ENCODE results near the gene C11orf86.

The C11orf86 gene

GRCh38 chr11:66971488-66971887, 3.6 kb upstream of the C11orf86 start:
- H3K9ac ChIP-seq (ENCODE audit: insufficient read length) = no peak overlapping the region
- H3K27ac ChIP-seq = no peak overlapping the region
- H3K9me3 ChIP-seq (ENCODE audit: low read depth, low read length) = no peaks in the 10 kb centered on the region
- no peak for DNase-seq (ENCODE audit: low read depth, low spot score)
- TF ChIP-seq FOXP2 (optimal IDR thresholded peaks at IDR 0.05; ENCODE audit: control extremely low read depth, extremely low read length, insufficient read depth) = no peak
- no peak for TF ChIP-seq POLR2AphosphoS5 (IDR thresholded peaks at IDR 0.05; ENCODE audit: borderline replicate concordance, low read depth, low read length)
- no peak for TF ChIP-seq EZH2 (IDR thresholded peaks at IDR 0.05)
- no peaks in the 10 kb centered on the region for H3K36me3 ChIP-seq (ENCODE audit: insufficient read depth, low read length)
- no peak overlapping the region for H3K4me3 ChIP-seq

DNA sequence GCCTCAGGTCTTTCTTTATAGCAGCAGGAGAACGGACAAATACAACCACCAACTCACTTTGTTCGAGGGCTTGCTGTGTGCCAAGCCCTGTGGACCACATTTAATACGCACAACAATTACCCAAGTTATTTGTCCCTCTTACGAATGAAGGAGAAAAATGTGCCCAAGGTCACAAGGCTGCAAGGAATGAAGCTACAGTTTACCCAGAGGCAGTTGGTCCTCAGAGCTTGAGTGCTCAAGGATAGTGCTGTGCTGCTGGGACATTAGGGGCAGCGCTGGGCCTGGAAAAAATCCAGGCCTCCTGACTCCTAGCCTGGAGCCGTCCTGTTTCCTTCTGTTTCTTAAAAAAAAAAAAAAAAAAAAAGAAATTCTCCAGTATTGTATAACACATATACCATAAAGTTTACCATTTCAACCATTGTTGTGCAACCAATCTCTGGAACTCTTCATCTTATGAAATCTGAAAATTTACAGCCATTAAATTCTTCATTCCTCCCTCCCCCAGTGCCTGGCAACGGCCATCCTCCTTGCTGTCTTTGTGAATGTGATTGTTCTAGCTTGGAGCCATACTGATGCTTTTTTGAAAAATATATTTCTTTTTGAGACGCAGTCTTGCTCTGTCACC, 1.0 kb upstream of the C11orf86 start:
- H3K27ac ChIP-seq = peak overlapping the region; percentile 70
- H3K9me3 ChIP-seq (ENCODE audit: low read depth, low read length) = no peaks in the 10 kb centered on the region
- no peak for DNase-seq (ENCODE audit: low read depth, low spot score)
- no peak for TF ChIP-seq EZH2 (IDR thresholded peaks at IDR 0.05)
- no peak for TF ChIP-seq POLR2AphosphoS5 (IDR thresholded peaks at IDR 0.05; ENCODE audit: borderline replicate concordance, low read depth, low read length)
- no peak for TF ChIP-seq FOXP2 (optimal IDR thresholded peaks at IDR 0.05; ENCODE audit: control extremely low read depth, extremely low read length, insufficient read depth)
- H3K4me3 ChIP-seq = no peak overlapping the region
- H3K36me3 ChIP-seq (ENCODE audit: insufficient read depth, low read length) = no peaks in the 10 kb centered on the region
- peak overlapping the region; percentile 15 for H3K9ac ChIP-seq (ENCODE audit: insufficient read length)

DNA sequence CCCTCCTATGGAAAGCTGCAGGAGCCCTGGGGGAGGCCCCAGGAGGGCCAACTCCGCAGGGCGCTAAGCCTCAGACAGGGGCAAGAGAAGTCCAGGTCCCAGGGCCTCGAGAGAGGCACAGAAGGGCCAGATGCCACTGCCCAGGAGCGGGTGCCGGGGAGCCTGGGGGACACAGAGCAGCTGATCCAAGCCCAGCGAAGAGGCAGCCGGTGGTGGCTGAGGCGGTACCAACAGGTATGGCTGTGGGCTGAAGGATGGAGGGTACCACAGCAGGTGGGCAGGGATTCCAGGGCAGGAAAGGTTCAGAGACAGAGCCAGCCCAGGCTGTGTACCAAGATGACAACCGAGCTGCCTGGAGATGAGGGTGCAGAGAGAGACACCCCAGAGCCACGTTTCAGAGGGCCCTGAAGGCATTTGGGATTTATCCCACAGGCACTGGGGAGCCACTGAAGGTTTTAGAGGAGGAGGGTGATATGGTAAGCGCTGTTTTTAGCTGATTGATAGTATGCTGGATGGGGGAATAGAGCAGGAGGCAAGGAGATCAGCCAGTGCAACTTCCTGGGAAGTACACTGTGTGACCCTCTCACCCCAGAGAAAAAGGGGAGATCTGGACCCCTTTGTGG, 412 bp downstream of the C11orf86 start:
- DNase-seq (ENCODE audit: low read depth, low spot score) = no peak
- no peak overlapping the region for H3K9ac ChIP-seq (ENCODE audit: insufficient read length)
- TF ChIP-seq POLR2AphosphoS5 (IDR thresholded peaks at IDR 0.05; ENCODE audit: borderline replicate concordance, low read depth, low read length) (no peak), FOXP2 (optimal IDR thresholded peaks at IDR 0.05; ENCODE audit: control extremely low read depth, extremely low read length, insufficient read depth) (no peak), EZH2 (IDR thresholded peaks at IDR 0.05) (no peak)
- no peaks in the 10 kb centered on the region for H3K9me3 ChIP-seq (ENCODE audit: low read depth, low read length)
- no peak overlapping the region for H3K27ac ChIP-seq
- no peaks in the 10 kb centered on the region for H3K36me3 ChIP-seq (ENCODE audit: insufficient read depth, low read length)
- no peak overlapping the region for H3K4me3 ChIP-seq

- TF ChIP-seq EZH2 (IDR thresholded peaks at IDR 0.05) (no peak), FOXP2 (optimal IDR thresholded peaks at IDR 0.05; ENCODE audit: control extremely low read depth, extremely low read length, insufficient read depth) (no peak), POLR2AphosphoS5 (IDR thresholded peaks at IDR 0.05; ENCODE audit: borderline replicate concordance, low read depth, low read length) (no peak)
- Histone ChIP-seq H3K9me3 (ENCODE audit: low read depth, low read length) (no peaks in the 10 kb centered on the region), H3K4me3 (no peak overlapping the region), H3K9ac (ENCODE audit: insufficient read length) (no peak overlapping the region), H3K27ac (no peak overlapping the region), H3K36me3 (ENCODE audit: insufficient read depth, low read length) (no peaks in the 10 kb centered on the region)
- no peak for DNase-seq (ENCODE audit: low read depth, low spot score)
Measured at GRCh38 chr11:66976028-66976467, 944 bp downstream of the C11orf86 start.

DNA sequence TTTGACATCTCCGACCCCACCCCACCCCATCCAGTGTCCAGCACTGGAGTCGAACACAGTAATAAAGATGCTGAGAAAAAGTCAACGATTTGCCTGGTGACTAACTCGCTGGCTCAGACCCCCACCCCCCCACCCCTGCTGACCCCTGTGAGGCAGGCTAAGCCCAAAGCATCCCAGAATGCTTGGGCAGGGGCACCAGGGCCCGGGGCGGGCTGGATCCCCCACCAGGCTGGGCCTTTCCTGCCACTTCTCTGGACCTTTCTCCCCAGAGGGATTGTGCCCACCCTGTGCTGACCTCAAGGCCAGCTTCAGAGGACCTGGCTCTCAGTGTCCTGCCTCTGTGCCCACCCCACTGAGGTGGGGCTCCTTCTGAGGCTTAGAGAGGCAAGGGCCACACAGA, 1.8 kb downstream of the C11orf86 start:
- DNase-seq (ENCODE audit: low read depth, low spot score) = no peak
- Histone ChIP-seq H3K9ac (ENCODE audit: insufficient read length) (no peak overlapping the region), H3K4me3 (no peak overlapping the region), H3K36me3 (ENCODE audit: insufficient read depth, low read length) (no peaks in the 10 kb centered on the region), H3K9me3 (ENCODE audit: low read depth, low read length) (no peaks in the 10 kb centered on the region), H3K27ac (no peak overlapping the region)
- no peak for TF ChIP-seq EZH2 (IDR thresholded peaks at IDR 0.05)
- no peak for TF ChIP-seq FOXP2 (optimal IDR thresholded peaks at IDR 0.05; ENCODE audit: control extremely low read depth, extremely low read length, insufficient read depth)
- no peak for TF ChIP-seq POLR2AphosphoS5 (IDR thresholded peaks at IDR 0.05; ENCODE audit: borderline replicate concordance, low read depth, low read length)

DNA sequence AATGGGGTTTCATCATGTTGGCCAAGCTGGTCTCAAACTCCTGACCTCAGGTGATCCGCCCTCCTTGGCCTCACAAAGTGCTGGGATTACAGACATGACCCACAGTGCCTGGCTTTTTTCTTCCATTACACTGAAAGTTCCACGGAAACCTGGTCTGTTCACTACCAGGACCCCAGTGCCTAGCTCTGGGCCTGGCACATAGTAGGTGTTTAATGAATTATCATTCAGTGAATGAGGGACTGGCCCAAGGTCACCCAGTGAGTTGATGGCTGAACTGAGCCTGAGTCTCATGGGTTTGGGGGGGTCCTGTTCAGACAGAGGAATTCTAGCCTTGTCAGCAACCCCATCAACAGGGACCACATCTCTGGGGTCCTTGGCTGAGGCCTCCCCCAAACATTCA, 3.1 kb downstream of the C11orf86 start:
- H3K27ac ChIP-seq = no peak overlapping the region
- no peak overlapping the region for H3K4me3 ChIP-seq
- H3K36me3 ChIP-seq (ENCODE audit: insufficient read depth, low read length) = no peaks in the 10 kb centered on the region
- no peak for DNase-seq (ENCODE audit: low read depth, low spot score)
- H3K9ac ChIP-seq (ENCODE audit: insufficient read length) = no peak overlapping the region
- TF ChIP-seq POLR2AphosphoS5 (IDR thresholded peaks at IDR 0.05; ENCODE audit: borderline replicate concordance, low read depth, low read length) = no peak
- no peak for TF ChIP-seq EZH2 (IDR thresholded peaks at IDR 0.05)
- TF ChIP-seq FOXP2 (optimal IDR thresholded peaks at IDR 0.05; ENCODE audit: control extremely low read depth, extremely low read length, insufficient read depth) = no peak
- no peaks in the 10 kb centered on the region for H3K9me3 ChIP-seq (ENCODE audit: low read depth, low read length)

DNA sequence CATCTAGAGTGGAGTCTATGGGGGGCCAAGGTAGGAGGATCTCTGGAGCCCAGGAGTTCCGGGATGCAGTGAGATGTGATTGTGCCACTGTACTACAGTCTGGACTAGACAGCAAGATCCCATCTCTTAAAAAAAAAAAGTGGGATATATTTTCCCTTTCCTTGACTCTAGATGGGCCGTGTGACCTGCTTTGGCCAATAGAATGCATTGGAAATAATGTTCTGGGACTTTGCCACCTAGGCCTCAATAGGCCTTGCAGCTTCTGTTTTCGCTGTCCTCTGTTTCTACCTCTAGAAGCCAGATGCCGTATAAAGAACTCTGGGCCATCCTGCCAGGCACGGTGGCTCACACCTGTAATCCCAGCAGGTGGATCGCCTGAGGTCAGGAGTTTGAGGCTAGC, 3.6 kb downstream of the C11orf86 start:
- no peaks in the 10 kb centered on the region for H3K36me3 ChIP-seq (ENCODE audit: insufficient read depth, low read length)
- no peak overlapping the region for H3K9ac ChIP-seq (ENCODE audit: insufficient read length)
- TF ChIP-seq EZH2 (IDR thresholded peaks at IDR 0.05) (no peak), FOXP2 (optimal IDR thresholded peaks at IDR 0.05; ENCODE audit: control extremely low read depth, extremely low read length, insufficient read depth) (no peak), POLR2AphosphoS5 (IDR thresholded peaks at IDR 0.05; ENCODE audit: borderline replicate concordance, low read depth, low read length) (no peak)
- H3K4me3 ChIP-seq = no peak overlapping the region
- DNase-seq (ENCODE audit: low read depth, low spot score) = no peak
- no peak overlapping the region for H3K27ac ChIP-seq
- H3K9me3 ChIP-seq (ENCODE audit: low read depth, low read length) = no peaks in the 10 kb centered on the region

- TF ChIP-seq POLR2AphosphoS5 (IDR thresholded peaks at IDR 0.05; ENCODE audit: borderline replicate concordance, low read depth, low read length) = no peak
- TF ChIP-seq FOXP2 (optimal IDR thresholded peaks at IDR 0.05; ENCODE audit: control extremely low read depth, extremely low read length, insufficient read depth) = no peak
- no peak for TF ChIP-seq EZH2 (IDR thresholded peaks at IDR 0.05)
- no peak overlapping the region for H3K4me3 ChIP-seq
- no peak for DNase-seq (ENCODE audit: low read depth, low spot score)
- no peaks in the 10 kb centered on the region for H3K9me3 ChIP-seq (ENCODE audit: low read depth, low read length)
- H3K27ac ChIP-seq = no peak overlapping the region
- H3K36me3 ChIP-seq (ENCODE audit: insufficient read depth, low read length) = no peaks in the 10 kb centered on the region
- no peak overlapping the region for H3K9ac ChIP-seq (ENCODE audit: insufficient read length)
Measured at GRCh38 chr11:66979336-66979980, 4.4 kb downstream of the C11orf86 start.

Data from SK-N-MC (cell line).